CD8-positive, alpha-beta memory T cell (primary cell): ENCODE data around the gene COA6. TPM values are rescaled to one million over a fixed set of nuclear protein-coding genes. Genes with fewer than 3 reads are reported as not detected.

Experiments
- CTCF ChIA-PET: fragments of 350-600 bp; sonication (Branson Sonifier 250); formaldehyde crosslinking; loops from one replicate; lab custom pipeline; 2021; ENCODE audit warnings: antibody characterized with exemption; lab: Charles Lee
- POLR2A ChIA-PET: fragments of 350-600 bp; sonication (Branson Sonifier 250); formaldehyde crosslinking; loops from one replicate; lab custom pipeline; 2021; ENCODE audit warnings: antibody characterized with exemption; lab: Charles Lee
- DNase-seq, 5 donors: peaks; one replicate each; pipeline versions ENCODE4 v3.0.0 to v3.0.0-alpha.2; 2020 to 2022; ENCODE audit warnings: mixed read lengths in 1 of 5
- H3K27ac ChIP-seq: one replicate; pipeline ENCODE4 v1.7.0; 2013; ENCODE audit warnings: low read depth, mild to moderate bottlenecking, low read length, moderate library complexity
- H3K27me3 ChIP-seq: 2 replicates; pipeline ENCODE4 v1.7.0; 2013; ENCODE audit warnings: low read length, mild to moderate bottlenecking; ENCODE audit not compliant: insufficient read depth, poor library complexity, severe bottlenecking
- H3K36me3 ChIP-seq: 2 replicates; pipeline ENCODE4 v1.7.0; 2013; ENCODE audit warnings: mild to moderate bottlenecking, low read length, moderate library complexity; ENCODE audit not compliant: insufficient read depth
- H3K4me1 ChIP-seq: 2 replicates; pipeline ENCODE4 v1.7.0; 2013; ENCODE audit warnings: mild to moderate bottlenecking, low read length, moderate library complexity; ENCODE audit not compliant: insufficient read depth
- H3K4me3 ChIP-seq: 2 replicates; pipeline ENCODE4 v1.7.0; 2013; ENCODE audit warnings: mild to moderate bottlenecking, low read length
- H3K9me3 ChIP-seq: 2 replicates; pipeline ENCODE4 v1.7.0; 2013; ENCODE audit warnings: mild to moderate bottlenecking, low read length
- H3K27ac Mint-ChIP-seq, 8 donors: one replicate each; pipeline ENCODE4 v1.8.0; 2020 to 2021; ENCODE audit warnings: mixed read lengths in 8 of 8, mild to moderate bottlenecking in 6 of 8, inconsistent platforms in 3 of 8, moderate library complexity in 3 of 8
- H3K27me3 Mint-ChIP-seq, 2 donors: one replicate each; pipeline ENCODE4 v1.8.0; 2020 to 2021; ENCODE audit warnings: mixed read lengths in 2 of 2, mild to moderate bottlenecking in 1 of 2, moderate library complexity in 1 of 2
- H3K36me3 Mint-ChIP-seq, 3 donors: one replicate each; pipeline ENCODE4 v1.8.0; 2020 to 2021; ENCODE audit warnings: mixed read lengths in 3 of 3, inconsistent platforms in 1 of 3, mild to moderate bottlenecking in 1 of 3
- H3K4me1 Mint-ChIP-seq, 3 donors: one replicate each; pipeline ENCODE4 v1.8.0; 2020 to 2021; ENCODE audit warnings: mixed read lengths in 3 of 3, inconsistent platforms in 1 of 3, mild to moderate bottlenecking in 1 of 3
- H3K4me3 Mint-ChIP-seq, 7 donors: one replicate each; pipeline ENCODE4 v1.8.0; 2020 to 2021; ENCODE audit warnings: mixed read lengths in 7 of 7, mild to moderate bottlenecking in 6 of 7, moderate library complexity in 4 of 7, inconsistent platforms in 2 of 7
- H3K9me3 Mint-ChIP-seq, 5 donors: one replicate each; pipeline ENCODE4 v1.8.0; 2020 to 2022; ENCODE audit warnings: mixed read lengths in 5 of 5, mild to moderate bottlenecking in 3 of 5, moderate library complexity in 2 of 5, inconsistent platforms in 1 of 5
- polyA plus RNA-seq: library from polyadenylated mRNA; unstranded; fragments of 300-500 nt; fragmentation: Illumina TruSeq; gene quantifications from one replicate; pipeline ENCODE4 v1.2.3, GENCODE V29; 2021
- total RNA-seq, 2 experiments: library from RNA; stranded (reverse); gene quantifications; one replicate each; pipeline ENCODE4 v1.2.3, GENCODE V29; 2021

COA6 gene
- total and polyA plus RNA-seq, 3 experiments from 2014 or later = 40.1 to 51.9 (median 49.1) TPM

DNA sequence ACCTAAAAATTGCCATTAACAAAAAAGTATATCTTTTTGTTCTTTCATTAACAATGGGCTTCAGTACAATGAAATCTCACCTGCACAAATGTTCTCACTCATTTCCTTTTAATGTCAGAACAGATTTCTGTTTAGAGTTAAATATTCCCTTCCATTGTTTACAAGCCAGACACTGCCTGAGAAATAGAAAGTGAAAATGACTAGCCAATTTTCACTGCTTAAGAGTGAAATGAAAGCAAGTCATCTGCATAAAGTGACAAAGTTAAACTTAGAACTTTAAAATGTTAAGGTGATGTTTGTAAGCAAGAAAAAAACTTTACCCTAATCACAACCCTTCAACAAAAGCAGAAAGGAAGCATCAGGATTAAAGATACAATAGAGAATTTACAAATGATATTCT, 27.5 kb downstream of the COA6 start:
- peak overlapping the region; percentile 48 to 82 (median 77) for H3K4me3 Mint-ChIP-seq
- CTCF ChIA-PET = no interaction called here

GRCh38 chr1:234401658-234402057, 28.4 kb downstream of the COA6 start:
- Mint-ChIP-seq H3K27me3 (no peaks in the 10 kb centered on the region), H3K4me3 (peak overlapping the region; percentile 29 to 82 (median 67)), H3K9me3 (no peaks in the 10 kb centered on the region), H3K27ac (peak overlapping the region; percentile 80 to 97 (median 89)), H3K36me3 (peaks cover 4 to 21% (median 5%) of the 10 kb centered on the region in 3 donors), H3K4me1 (peaks cover 42 to 50% (median 43%) of the 10 kb centered on the region in 3 donors)
- ChIA-PET POLR2A (no interaction called here), CTCF (no interaction called here)
- H3K27me3 ChIP-seq = no peaks in the 10 kb centered on the region
- DNase-seq = no peak
- H3K27ac ChIP-seq = no peak overlapping the region
- peak overlapping the region; percentile 32 for H3K4me3 ChIP-seq
- H3K9me3 ChIP-seq = no peaks in the 10 kb centered on the region
- H3K36me3 ChIP-seq = no peaks in the 10 kb centered on the region
- H3K4me1 ChIP-seq = peaks cover 50% of the 10 kb centered on the region

More for the DNA sequence above, 27.5 kb downstream of the COA6 start:
- Histone ChIP-seq H3K4me1 (peaks cover 41% of the 10 kb centered on the region), H3K27ac (peak overlapping the region; percentile 3), H3K4me3 (peak overlapping the region; percentile 32), H3K9me3 (no peaks in the 10 kb centered on the region), H3K36me3 (no peaks in the 10 kb centered on the region), H3K27me3 (no peaks in the 10 kb centered on the region)
- H3K27me3 Mint-ChIP-seq = no peaks in the 10 kb centered on the region
- H3K4me1 Mint-ChIP-seq = peaks cover 43 to 52% (median 43%) of the 10 kb centered on the region in 3 donors
- peak in 1 of 5 donors; percentile 14 for DNase-seq
- peaks cover 4 to 18% (median 5%) of the 10 kb centered on the region in 3 donors for H3K36me3 Mint-ChIP-seq
- no peaks in the 10 kb centered on the region for H3K9me3 Mint-ChIP-seq
- peak overlapping the region; percentile 82 to 97 (median 89) for H3K27ac Mint-ChIP-seq
- POLR2A ChIA-PET = no interaction called here

DNA sequence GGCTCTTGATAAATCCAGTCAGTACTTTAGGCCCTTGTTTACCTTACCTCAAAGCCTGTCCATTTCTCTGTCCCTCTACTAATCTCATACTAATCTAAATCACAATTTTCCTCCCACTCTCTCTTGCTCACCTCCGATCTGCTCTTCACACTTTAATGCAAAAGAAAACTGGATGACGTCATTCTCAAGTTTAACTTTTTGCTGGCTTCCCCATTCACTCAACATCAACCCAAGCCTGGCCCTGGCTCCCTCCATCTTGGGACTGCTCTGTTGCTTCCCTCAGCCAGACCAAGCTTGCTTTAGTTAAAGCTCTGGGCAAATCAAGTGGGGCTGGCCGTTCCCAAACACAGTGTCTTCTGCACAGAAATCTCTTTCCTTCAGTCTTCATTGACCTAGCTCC, 29.7 kb downstream of the COA6 start:
- H3K36me3 ChIP-seq = no peaks in the 10 kb centered on the region
- H3K4me1 ChIP-seq = peaks cover 62% of the 10 kb centered on the region
- Mint-ChIP-seq H3K36me3 (peaks cover 4 to 25% (median 5%) of the 10 kb centered on the region in 3 donors), H3K9me3 (no peaks in the 10 kb centered on the region), H3K4me1 (peaks cover 38 to 46% (median 39%) of the 10 kb centered on the region in 3 donors), H3K27me3 (no peaks in the 10 kb centered on the region), H3K27ac (peak overlapping the region in 7 of 8 donors; percentile 13 to 83 (median 47)), H3K4me3 (peak overlapping the region in 2 of 7 donors; percentile 21 to 54)
- H3K27me3 ChIP-seq = no peaks in the 10 kb centered on the region
- no peak overlapping the region for H3K27ac ChIP-seq
- DNase-seq = no peak
- no peaks in the 10 kb centered on the region for H3K9me3 ChIP-seq
- H3K4me3 ChIP-seq = no peak overlapping the region
- POLR2A ChIA-PET = no interaction called here
- CTCF ChIA-PET = no interaction called here

DNA sequence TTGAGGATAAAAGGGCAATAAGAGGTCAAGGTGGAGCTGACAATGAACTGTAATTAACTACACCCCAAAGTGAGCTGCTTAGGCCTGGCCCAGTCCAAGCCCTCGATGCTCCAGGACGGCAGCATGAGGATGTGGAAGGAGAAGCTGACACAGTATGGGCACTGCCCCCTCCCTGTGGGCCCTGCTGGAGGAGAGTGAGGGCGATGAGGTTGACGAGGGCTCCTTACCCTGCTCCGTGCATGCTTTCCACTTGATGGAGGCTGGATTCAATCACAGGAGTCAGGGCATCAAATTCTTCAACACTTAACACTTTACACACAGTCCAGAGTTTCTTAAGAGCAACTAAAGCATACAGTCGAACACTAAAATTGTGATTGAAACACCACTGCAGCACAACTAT, 32.4 kb downstream of the COA6 start:
- CTCF ChIA-PET = no interaction called here
- Histone ChIP-seq H3K4me1 (peaks cover 57% of the 10 kb centered on the region), H3K27me3 (no peaks in the 10 kb centered on the region), H3K36me3 (no peaks in the 10 kb centered on the region), H3K4me3 (no peak overlapping the region), H3K9me3 (no peaks in the 10 kb centered on the region), H3K27ac (no peak overlapping the region)
- peak overlapping the region in 4 of 8 donors; percentile 17 to 87 (median 35) for H3K27ac Mint-ChIP-seq
- peaks cover 23 to 29% (median 27%) of the 10 kb centered on the region in 3 donors for H3K4me1 Mint-ChIP-seq
- POLR2A ChIA-PET = no interaction called here
- H3K27me3 Mint-ChIP-seq = no peaks in the 10 kb centered on the region
- H3K36me3 Mint-ChIP-seq = peaks cover 10 to 43% (median 15%) of the 10 kb centered on the region in 3 donors
- H3K4me3 Mint-ChIP-seq = no peak overlapping the region
- no peak for DNase-seq
- no peaks in the 10 kb centered on the region for H3K9me3 Mint-ChIP-seq

DNA sequence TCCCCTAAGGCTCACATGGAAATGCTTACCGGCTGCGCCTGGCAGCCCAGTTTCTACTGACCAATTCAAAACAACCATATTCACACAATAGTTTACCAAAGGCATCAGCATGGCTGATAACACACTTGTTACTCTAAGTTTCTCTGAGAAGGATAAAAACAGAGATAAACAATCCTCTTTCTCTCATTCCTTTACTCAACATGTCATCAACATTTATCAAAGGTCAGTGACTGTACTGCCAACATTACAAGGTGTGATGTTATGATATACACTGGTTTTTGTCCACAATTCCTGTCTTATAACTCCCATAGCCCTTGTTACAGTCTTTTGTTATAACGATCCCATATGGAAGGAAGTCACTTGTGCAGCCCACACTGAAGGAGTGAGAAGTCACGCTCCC, 33.6 kb downstream of the COA6 start:
- Histone ChIP-seq H3K9me3 (no peaks in the 10 kb centered on the region), H3K36me3 (no peaks in the 10 kb centered on the region), H3K27me3 (no peaks in the 10 kb centered on the region), H3K27ac (no peak overlapping the region), H3K4me3 (no peak overlapping the region), H3K4me1 (peaks cover 45% of the 10 kb centered on the region)
- POLR2A ChIA-PET = no interaction called here
- CTCF ChIA-PET = no interaction called here
- DNase-seq = no peak
- H3K9me3 Mint-ChIP-seq = no peaks in the 10 kb centered on the region
- H3K36me3 Mint-ChIP-seq = peaks cover 10 to 52% (median 15%) of the 10 kb centered on the region in 3 donors
- H3K4me1 Mint-ChIP-seq = peaks cover 12 to 17% (median 15%) of the 10 kb centered on the region in 3 donors
- H3K27ac Mint-ChIP-seq = peak overlapping the region in 2 of 8 donors; percentile 52 to 82
- no peak overlapping the region for H3K4me3 Mint-ChIP-seq
- no peaks in the 10 kb centered on the region for H3K27me3 Mint-ChIP-seq

DNA sequence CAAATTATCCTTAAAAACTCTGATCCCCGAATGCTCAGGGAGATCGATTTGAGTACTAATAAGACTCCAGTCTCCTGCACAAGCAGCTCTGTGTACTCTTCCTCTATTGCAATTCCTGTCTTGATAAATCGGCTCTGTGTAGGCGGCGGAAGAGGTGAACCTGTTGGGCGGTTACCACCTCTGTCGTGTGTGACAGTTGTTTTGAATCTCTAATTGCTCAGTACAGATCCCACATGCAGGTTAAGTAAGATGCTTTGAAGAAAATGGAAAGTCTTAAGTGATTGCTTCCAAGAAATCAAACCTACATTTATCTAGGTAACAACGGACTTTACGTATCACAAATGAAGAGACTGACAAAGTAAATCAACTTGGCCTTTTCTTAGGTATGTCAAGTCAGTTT, 35.5 kb downstream of the COA6 start:
- ChIA-PET POLR2A (no interaction called here), CTCF (no interaction called here)
- Histone ChIP-seq H3K27ac (no peak overlapping the region), H3K4me1 (peaks cover 38% of the 10 kb centered on the region), H3K36me3 (no peaks in the 10 kb centered on the region), H3K27me3 (no peaks in the 10 kb centered on the region), H3K4me3 (no peak overlapping the region), H3K9me3 (no peaks in the 10 kb centered on the region)
- DNase-seq = no peak
- Mint-ChIP-seq H3K36me3 (peaks cover 6 to 63% (median 26%) of the 10 kb centered on the region in 3 donors), H3K27ac (peak overlapping the region; percentile 6 to 93 (median 59)), H3K4me3 (peak overlapping the region in 2 of 7 donors; percentile 6 to 33), H3K27me3 (no peaks in the 10 kb centered on the region), H3K9me3 (no peaks in the 10 kb centered on the region), H3K4me1 (peaks cover 0 to 7% (median 4%) of the 10 kb centered on the region in 3 donors)

GRCh38 chr1:234409328-234409727, 36.1 kb downstream of the COA6 start:
- Mint-ChIP-seq H3K27ac (peak overlapping the region in 2 of 8 donors; percentile 29 to 93), H3K27me3 (no peaks in the 10 kb centered on the region), H3K4me1 (peaks cover 0 to 7% (median 4%) of the 10 kb centered on the region in 3 donors), H3K4me3 (peak overlapping the region in 1 of 7 donors; percentile 9), H3K36me3 (peaks cover 6 to 67% (median 29%) of the 10 kb centered on the region in 3 donors), H3K9me3 (no peaks in the 10 kb centered on the region)
- Histone ChIP-seq H3K4me1 (peaks cover 38% of the 10 kb centered on the region), H3K9me3 (no peaks in the 10 kb centered on the region), H3K4me3 (no peak overlapping the region), H3K27ac (no peak overlapping the region), H3K27me3 (no peaks in the 10 kb centered on the region), H3K36me3 (no peaks in the 10 kb centered on the region)
- ChIA-PET POLR2A (no interaction called here), CTCF (no interaction called here)
- DNase-seq = no peak

GRCh38 chr1:234412830-234413229, 39.6 kb downstream of the COA6 start:
- Histone ChIP-seq H3K36me3 (no peaks in the 10 kb centered on the region), H3K4me1 (peaks cover 7% of the 10 kb centered on the region), H3K27ac (no peak overlapping the region), H3K27me3 (no peaks in the 10 kb centered on the region), H3K4me3 (no peak overlapping the region), H3K9me3 (no peaks in the 10 kb centered on the region)
- Mint-ChIP-seq H3K4me3 (no peak overlapping the region), H3K9me3 (no peaks in the 10 kb centered on the region), H3K4me1 (peaks cover 0 to 7% (median 4%) of the 10 kb centered on the region in 3 donors), H3K36me3 (peaks cover 6 to 76% (median 35%) of the 10 kb centered on the region in 3 donors), H3K27ac (no peak overlapping the region), H3K27me3 (no peaks in the 10 kb centered on the region)
- DNase-seq = no peak
- ChIA-PET POLR2A (no interaction called here), CTCF (no interaction called here)
